ENCODE measurements around the gene CDC14A.
"Not testable (repeated sequence)": the region's sequence is repeated elsewhere in the genome, so short reads cannot be mapped to it uniquely, and the experiment has no call there.

CDC14A gene, protein sequence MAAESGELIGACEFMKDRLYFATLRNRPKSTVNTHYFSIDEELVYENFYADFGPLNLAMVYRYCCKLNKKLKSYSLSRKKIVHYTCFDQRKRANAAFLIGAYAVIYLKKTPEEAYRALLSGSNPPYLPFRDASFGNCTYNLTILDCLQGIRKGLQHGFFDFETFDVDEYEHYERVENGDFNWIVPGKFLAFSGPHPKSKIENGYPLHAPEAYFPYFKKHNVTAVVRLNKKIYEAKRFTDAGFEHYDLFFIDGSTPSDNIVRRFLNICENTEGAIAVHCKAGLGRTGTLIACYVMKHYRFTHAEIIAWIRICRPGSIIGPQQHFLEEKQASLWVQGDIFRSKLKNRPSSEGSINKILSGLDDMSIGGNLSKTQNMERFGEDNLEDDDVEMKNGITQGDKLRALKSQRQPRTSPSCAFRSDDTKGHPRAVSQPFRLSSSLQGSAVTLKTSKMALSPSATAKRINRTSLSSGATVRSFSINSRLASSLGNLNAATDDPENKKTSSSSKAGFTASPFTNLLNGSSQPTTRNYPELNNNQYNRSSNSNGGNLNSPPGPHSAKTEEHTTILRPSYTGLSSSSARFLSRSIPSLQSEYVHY

DNA sequence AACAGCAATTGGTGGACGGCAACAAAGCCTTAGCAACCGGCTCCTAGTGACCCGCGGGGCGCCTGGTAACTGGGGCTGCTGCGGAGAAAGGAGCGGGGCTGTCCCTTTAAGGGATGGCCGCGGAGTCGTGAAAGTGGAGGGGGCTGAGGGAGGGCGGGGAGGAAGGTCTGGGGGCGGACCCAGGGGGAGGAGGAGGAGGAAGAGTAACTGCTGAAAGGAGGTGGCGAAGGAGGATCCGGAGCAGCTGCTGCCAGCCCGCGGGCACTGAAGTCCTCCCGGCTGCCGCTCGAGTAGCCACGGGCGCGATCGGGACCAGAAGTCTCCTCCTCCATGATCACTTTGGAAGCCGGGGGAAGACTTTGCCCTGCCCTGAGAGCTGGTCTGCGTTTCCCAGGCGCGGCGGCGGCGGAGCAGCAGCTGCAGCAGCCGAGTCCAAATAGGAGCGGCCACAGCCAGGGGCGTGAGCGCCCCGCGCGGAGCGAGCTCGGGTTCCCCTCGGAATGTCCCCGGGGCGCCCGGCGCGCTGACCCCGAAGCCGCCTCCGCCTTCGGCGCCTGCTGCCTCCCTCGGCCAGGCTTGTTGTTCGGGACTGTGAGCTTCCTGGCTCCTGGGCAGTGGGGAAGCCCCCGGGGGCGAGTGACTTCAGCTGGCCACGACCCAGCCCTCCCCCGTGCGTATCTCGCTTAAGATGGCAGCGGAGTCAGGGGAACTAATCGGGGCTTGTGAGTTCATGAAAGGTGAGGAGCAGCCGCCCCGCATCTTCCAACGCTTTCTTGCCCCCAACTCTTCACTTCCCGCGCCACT lies at the start of gene CDC14A:
CDC14A (plus strand) TSS at position 240 of the 804 bp plus-strand sequence; CDS start at position 689, 449 bp downstream.
- DNase-seq: peak in 57 of 58 donors; percentile 14 to 92 (median 81)

DNA sequence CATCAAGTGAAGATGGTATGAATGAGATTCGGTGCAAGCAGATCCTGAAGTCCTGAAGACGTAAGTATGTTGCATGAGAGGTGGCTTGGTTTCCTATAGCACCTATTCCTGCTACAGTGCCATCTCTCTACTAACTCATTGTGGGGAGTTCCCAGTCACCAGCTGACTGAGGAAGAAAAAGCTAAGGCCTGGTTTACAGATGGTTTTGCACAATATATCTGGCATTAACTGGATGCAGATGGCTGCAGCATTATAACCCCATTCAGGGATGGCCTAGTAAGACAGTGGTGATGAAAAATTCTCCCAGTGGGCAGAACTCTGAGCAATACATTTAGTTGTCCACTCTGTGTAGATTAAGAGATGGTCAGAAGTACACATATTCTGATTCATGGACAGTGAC lies 49.6 kb upstream of the CDC14A start:
- no peak for DNase-seq

DNA sequence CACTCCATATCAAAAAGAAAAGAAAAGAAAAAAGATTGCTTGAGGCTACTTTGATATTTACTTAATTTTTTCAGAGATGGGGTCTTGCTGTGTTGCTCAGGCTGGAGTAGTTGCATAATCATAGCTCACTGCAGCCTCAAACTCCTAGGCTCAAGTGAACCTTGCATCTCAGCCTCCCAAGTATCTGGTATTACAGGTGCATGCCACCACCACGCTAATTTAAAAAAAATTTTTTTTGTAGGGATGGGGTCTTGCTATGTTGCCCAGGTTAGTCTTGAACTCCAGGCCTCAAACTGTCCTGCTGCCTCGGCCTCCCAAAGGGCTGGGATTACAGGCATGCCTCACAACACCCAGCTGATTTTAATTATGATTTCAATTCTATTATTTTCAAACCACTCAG lies 48.1 kb upstream of the CDC14A start:
- DNase-seq: no peak

DNA sequence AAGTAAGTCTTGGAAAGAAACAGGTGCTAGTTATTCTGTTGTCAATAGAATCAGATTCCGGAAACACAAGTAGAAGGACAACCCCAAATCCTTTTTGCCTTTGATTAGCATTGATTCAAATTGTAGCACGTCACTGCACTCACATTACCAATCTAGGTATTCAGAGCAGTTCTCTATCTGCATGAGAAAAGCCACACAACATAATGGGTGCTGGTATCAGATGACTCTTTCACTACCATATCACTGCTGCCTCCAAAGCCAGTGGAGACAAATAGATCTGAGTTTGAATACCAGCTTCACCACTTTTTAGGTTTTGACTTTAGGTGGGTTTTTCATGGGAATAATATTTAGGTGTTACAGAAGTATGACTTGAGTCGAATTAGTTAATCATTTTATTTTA lies 47.4 kb upstream of the CDC14A start:
- DNase-seq: no peak

DNA sequence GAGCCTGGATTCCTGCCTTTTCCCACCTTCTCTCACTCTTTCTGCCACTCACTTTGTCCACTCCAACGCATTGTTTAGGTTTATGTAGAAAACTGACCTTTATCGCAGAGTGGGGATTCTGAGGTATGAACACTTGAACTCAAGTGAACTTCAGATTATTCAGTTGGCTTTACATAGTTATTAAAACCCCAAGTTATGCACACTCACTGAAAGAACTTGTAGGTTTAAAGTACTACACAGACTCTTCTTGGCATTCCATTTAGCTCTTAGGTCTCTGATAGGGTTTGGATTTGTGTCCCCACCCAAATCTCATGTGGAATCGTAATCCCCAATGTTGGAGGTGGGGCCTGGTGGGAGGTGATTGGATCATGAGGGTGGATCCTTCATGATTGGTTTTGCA lies 46.4 kb upstream of the CDC14A start:
- DNase-seq: no peak

DNA sequence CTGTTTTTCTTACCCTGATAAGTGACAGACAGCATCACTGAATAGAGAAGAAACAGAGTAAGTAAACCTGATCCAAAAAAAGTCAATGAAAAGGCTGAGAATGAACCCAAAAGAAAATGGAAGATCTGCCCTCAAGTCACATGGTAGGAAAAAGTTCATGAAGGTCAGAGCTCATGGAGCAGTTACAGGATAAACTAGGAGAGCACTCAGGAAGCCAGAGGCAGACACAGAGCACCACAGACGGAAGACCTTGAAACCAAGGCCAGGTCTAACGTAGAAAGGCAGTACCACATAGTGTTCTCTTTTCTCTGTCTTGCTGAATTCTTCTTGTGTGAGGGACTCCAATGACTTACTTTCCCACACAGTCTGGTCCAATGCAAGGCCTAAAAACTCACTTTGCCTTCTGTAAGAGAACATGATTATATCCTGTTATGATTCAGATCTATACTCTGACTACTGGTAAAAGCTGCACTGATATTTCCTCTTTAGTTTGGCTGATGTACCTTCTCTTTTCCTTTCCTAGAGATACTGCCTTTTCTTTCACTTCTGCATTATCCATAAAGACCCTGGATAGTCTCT lies 45.5 kb upstream of the CDC14A start:
- DNase-seq: no peak

DNA sequence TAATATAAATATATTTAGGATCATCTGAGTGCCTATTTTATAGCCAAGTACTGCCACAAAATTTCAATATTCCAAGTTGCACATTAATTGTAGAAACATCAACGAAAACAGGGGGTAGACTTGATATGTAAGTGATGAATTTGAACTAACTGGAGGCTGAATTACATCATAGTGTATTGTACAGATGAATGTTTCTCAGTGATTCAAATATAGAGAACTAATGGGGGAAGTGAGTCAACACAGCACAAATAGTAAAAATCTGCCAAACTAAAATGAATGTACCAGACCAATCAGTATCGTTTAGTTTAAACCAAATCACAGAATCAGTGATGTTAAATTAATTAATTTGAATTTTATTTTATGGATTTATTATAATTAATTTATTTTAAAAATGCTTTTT lies 43.5 kb upstream of the CDC14A start:
- DNase-seq: no peak

DNA sequence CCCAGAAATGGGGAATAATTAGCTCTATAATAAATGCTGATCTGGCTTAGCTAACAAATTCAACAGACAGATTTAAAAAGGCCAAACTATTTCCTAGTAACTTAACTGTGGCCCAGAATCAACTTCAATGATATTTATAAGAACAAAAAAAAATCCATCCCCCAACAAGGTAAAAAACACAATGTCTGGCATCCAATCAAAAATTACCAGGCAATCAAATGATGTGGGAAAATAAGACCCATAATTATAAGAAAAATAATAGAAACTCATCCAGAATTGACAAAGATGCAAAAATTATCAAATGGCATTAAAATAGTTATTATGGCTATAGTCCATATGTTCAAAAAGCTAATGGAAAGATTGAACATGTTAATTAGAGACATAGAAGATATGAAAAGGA lies 42.4 kb upstream of the CDC14A start:
- no peak for DNase-seq

DNA sequence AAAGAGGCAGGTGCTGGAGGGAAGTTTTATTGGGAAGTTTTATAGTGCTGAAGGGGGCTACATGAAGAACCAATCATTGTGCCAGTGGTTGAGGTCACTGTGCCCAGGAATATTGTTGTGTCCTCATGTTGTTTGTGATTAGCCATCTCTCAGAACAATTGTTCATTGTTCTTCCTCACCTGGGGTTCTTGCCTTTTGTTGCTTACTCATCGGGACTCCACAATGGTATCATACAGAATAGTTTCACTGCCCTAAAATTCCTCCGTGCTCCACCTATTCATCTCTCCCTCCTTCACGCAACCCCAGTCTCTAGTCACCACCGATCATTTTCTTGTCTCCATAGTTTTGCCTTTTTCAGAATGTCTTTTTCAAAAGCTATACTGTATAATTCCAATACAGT lies 38.9 kb upstream of the CDC14A start:
- no peak for DNase-seq

DNA sequence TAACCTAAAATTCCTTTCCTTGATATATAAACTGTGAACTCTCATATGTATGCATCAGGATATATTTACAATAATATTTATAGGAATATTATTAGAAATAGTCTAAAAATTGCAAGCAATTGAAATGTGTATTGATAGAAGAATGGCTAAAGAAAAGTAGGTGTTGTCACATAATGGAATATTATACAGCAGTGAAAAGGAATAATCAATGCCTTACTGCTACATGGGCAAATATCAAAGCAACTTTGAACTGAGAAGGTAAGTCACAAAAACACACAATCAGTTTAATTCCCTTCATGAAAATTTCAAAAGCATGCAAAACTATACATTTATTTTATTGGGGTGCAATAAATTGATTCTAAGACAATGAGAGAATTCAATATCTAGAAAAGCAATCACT lies 35.7 kb upstream of the CDC14A start:
- DNase-seq: no peak

DNA sequence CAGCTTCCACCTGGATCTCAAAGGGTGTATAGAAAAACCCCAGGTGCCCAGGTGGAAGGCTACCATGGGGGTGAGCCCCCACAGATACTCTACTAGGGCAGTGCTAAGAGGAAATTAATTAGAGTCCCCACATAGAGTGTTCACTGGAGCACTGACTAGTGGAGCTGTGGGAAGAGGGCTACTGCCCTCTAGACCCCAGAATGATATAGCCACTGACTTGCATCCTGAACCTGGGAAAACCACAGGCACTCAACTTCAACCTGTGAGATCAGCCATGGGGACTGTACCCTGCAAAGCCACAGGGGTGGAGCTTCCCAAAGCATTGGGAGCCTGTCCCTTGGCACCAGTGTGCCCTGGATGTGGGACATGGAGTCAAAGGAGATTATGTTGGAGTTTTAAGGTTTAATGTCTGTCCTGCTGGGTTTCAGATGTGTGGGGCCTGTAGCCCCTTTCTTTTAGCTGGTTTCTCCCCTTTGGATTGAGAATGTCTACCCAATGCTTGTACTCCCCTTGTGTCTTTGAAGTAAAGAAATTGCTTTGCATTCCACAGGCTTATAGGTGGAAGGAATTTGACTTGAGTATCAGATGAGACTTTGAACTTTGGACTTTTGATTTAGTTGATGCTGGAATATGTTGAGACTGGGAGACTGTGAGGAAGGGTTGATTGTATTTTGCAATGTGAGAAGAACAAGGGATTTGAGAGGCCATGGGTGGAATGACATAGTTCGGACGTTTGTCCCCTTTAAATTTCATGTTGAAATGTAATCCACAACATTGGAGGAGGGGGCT lies 31.8 kb upstream of the CDC14A start:
- no peak for DNase-seq

DNA sequence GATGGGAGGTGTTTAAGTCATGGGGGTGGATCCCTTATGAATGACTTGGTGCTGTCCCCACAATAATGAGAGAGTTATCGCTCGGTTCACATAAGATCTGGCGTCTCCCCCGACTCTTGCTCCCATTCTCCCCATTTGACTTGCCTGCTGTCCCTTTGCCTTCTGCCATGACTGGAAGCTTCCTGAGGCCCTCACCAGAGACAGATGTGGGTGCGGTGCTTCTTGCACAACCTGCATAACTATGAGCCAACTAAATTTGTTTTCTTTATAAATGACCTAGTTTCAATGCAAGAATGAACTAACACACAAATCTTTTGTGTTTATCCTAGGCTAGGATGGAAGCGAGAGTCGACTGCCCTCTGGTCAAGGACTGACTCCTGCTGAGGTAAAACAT lies 31.2 kb upstream of the CDC14A start:
- no peak for DNase-seq

DNA sequence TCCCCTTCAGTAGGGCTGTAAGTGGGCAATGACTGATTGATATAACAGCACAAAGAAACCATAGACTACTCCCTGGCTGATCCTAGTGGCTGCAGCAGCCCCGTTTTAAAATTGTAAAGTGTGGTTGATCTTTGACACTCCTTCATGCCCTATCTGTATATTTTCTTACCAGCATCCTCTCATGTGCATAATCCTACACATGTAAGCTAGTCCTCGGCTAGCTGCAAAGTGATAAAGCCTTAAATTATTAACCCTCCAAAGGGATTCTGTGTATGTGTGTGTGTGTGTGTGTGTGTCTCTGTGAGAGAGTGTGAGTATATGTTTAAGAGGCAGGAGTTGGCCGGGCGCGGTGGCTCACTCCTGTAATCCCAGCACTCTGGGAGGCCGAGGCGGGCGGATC lies 30.8 kb upstream of the CDC14A start:
- no peak for DNase-seq

DNA sequence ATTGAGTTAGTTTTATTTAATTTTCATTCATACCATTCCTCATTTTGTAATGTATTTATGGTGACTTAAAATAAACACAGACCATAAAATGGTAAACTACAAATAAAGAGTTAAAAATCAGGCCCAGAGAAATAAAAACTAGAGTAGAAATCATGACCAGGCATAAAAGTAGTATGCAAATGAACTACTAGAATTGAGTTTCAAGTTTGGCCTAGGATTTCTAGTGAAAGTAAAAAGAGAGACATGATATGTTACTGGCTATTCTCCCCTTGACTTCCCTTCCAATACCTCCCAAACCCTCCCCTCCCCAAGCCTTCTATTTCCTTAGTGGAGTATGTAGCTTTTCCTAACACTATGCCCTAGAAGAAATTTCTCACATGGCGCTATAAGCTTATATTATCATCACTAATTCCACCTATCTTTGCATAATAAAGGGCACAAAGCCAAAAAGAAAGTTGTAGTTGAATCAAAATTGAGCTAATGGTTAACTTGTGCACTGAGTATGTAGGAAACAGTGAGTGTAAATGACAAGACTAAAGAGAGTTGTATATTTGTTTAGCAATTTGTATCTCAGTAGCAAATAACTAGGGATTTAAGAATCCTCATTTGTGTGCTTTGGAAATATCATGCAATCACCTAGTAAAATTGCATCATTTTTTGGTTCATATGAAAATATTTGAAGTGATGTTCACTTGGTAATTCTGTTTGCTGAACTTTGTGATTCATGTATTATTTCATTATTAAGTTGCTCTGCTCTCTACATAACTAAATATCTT lies 29.7 kb upstream of the CDC14A start:
- no peak for DNase-seq

DNA sequence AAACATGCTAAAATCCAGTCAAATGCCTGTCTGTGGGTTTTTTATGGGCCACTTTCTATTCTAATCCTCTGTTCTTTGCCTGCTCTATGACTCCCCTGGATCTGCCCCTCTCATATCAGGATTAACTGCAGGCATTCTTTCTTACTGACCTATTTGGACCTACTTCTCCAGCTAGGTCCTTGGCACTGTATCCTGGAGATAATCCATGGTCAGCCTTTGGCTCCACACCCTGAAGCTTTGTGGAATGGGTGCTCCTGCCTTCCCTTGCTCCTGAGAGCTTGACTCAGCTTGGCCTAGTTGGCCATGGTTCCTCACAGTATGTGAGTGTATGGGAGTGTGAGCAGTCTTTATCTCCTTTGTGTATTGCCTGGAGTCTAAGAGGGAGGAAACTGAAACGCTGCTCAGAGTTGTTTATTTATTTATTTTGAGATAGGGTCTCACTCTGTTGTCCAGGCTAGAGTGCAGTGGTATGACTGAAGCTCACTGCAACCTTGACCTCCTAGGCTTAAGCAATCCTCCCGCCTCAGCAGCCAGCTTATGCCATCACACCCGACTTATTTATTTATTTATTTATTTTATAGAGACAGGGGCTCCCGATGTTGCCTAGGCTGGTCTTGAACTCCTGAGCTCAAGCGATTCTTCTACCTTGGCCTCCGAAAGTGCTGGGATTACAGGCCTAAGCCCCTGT lies 28.7 kb upstream of the CDC14A start:
- DNase-seq: peak in 2 of 58 donors; percentile 1 to 4

DNA sequence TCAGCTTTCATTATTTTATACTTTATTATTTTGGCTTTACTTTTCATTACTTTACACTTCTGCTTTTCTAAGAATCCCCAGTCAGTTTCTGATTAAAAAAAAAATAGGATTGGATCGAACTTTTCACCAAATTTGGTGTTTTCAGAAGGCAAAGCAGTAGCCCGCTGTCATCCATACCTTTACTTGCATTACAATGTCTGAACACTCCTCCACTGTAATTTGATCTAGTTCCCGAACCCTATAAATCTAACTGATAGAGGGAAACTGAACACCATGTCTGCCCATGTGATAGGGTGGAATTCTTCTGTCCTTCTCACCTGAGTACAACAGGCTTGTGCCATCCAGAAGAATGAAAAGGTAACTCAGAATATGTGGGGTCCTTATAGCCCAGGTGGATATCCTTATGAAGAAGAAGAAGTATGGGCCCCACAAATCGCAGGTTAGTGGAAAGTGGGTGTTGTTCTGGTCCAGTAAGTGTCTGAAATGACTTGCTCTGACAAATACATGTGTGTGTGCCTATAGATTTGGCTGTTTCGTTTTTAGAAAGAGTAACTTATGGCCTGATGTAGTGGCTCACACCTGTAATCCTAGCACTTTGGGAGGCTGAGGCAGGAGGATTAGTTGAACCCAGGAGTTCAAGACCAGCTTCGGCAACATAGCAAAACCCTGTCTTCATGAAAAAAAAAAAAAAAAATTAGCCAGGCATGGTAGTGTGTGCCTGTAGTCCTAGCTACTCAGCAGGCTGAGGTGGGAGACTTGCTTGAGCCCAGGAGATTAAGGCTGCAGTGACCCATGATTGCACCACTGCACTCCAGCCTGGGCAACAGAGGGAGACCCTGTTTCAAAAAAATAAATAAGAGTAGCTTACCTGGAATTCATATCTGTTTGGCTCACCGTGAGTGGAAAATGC lies 26.6 kb upstream of the CDC14A start:
- no peak for DNase-seq

DNA sequence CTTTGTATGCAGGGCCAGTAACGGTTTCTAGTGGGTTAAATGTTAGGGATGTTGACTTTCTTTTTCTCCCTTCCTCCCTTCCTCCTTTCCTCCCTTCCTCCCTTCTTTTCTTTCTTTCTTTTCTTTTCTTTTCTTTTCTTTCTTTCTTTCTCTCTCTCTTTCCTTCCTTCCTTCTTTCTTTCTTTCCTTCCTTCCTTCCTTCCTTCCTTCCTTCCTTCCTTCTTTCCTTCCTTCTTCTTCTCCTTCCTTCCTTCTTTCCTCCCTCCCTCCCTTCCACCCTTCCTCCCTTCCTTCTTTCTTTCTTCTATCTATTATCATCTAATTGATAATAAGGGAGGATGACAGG lies 26.0 kb upstream of the CDC14A start:
- not testable (repeated sequence) for DNase-seq

DNA sequence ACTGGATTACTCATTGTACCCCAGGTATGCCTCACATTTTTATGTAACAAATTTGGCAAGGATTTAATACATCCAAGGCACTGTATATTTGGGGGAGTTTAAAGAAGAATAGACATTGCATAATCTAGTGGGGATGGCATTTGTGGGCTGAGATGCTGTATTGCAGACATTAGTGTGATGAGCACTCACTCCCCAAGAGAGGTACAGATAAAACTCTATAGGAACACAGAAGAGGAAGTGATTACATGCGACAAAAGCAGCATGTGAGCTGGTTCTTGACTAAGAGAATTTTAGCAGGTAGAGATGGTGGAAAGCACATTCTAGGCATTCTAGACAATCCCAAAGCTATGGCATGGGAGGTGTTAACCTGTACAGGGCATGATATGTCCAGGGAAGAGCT lies 24.2 kb upstream of the CDC14A start:
- DNase-seq: no peak

DNA sequence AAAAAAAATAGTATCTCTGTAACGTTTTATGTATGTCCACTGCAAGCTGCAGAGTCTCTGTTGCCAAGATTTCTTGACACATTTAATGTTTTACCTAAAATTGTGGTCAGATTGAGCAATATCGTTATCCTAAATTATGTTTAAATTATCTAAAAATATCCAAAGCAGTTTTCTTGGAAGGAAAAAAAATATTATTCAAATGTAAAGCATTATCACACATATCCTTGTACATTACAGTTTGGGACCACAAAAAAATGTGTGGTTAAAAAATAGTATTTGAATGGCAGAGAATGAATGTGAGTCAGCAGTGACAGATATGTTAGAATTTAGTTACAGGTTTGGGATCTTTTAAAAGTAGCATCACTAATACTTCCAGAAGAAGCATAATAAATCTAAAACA lies 21.2 kb upstream of the CDC14A start:
- not testable (repeated sequence) for DNase-seq
